Thyroid gland (tissue), 4 donors: ENCODE data around the gene KIF5C.

Source experiments
- POLR2A ChIP-seq, 2 donors: fragments of 450-650 bp; IDR thresholded peaks; one replicate each; pipeline ENCODE4 v1.6.1; 2017; ENCODE audit warnings: antibody characterized with exemption in 2 of 2, mild to moderate bottlenecking in 2 of 2, moderate library complexity in 1 of 2
- TF ChIP-seq, protein P1 (sequence below), 6 experiments: fragments of 200-600 bp in 3 of 6; fragments of 450-650 bp in 3 of 6; sonication (generic) in 3 of 6; IDR thresholded peaks; one replicate each; pipeline ENCODE4 v1.5.1; 2016 to 2019; ENCODE audit warnings: antibody characterized with exemption in 6 of 6, mild to moderate bottlenecking in 2 of 6, inconsistent platforms in 1 of 6, moderate library complexity in 1 of 6

DNA sequence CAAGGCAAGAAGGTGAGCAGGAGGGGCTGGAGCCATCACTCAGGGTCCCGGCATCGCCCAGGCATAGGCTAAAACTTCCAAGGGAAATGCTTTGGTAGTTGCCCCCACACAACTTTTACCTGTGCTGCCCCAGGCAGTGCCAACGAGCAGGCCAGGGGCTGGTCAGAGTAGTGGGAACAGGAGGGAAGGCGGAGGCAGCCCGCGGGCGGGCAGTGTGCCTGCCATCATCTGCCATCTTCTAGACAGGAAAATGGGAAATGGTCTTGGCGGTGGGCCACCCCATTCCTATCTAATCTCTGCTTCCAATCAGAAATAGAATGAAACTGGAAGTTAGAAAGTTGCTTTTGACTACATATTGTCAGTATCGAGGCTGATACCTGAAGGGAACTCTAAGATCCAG, 137.5 kb downstream of the KIF5C start:
- TF ChIP-seq, protein P1, sequence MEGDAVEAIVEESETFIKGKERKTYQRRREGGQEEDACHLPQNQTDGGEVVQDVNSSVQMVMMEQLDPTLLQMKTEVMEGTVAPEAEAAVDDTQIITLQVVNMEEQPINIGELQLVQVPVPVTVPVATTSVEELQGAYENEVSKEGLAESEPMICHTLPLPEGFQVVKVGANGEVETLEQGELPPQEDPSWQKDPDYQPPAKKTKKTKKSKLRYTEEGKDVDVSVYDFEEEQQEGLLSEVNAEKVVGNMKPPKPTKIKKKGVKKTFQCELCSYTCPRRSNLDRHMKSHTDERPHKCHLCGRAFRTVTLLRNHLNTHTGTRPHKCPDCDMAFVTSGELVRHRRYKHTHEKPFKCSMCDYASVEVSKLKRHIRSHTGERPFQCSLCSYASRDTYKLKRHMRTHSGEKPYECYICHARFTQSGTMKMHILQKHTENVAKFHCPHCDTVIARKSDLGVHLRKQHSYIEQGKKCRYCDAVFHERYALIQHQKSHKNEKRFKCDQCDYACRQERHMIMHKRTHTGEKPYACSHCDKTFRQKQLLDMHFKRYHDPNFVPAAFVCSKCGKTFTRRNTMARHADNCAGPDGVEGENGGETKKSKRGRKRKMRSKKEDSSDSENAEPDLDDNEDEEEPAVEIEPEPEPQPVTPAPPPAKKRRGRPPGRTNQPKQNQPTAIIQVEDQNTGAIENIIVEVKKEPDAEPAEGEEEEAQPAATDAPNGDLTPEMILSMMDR (IDR thresholded peaks at IDR 0.05): no peak
- no peak for TF ChIP-seq POLR2A (IDR thresholded peaks at IDR 0.05)
